Measurements from ENCODE around the gene MACF1.

DNA sequence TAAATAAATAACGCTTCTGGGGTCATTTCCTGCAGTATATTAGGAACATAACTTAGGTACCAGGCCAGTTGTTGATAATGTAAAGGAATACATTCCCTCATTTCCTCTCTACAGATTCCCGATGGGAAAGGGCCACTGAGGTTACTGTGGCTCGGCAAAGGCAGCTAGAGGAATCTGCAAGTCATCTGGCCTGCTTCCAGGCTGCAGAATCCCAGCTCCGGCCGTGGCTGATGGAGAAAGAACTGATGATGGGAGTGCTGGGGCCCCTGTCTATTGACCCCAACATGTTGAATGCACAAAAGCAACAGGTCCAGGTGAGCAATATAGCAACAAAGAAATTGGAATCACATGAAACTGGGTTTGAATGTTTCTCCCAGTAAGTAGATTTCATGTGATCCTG is 177.3 kb downstream of the MACF1 start:
- TF ChIP-seq EZH2phosphoT487 (IDR thresholded peaks at IDR 0.05; ENCODE audit: low read length): no peak
- TF ChIP-seq CTCF (IDR thresholded peaks at IDR 0.05; ENCODE audit: low read length): no peak
